GM12875 (cell line): ENCODE data around the gene ALDH3A2.
"Not testable (repeated sequence)": the region's sequence is repeated elsewhere in the genome, so short reads cannot be mapped to it uniquely, and the experiment has no call there.

Experiments used
- H3K4me3 ChIP-seq: one replicate; pipeline ENCODE4 v1.5.1; 2011; ENCODE audit warnings: low read depth, low read length, control low read depth
- TF ChIP-seq, protein P1 (sequence below): IDR thresholded peaks from 2 replicates; pipeline ENCODE4 v1.5.1; 2011; ENCODE audit warnings: low read depth, mild to moderate bottlenecking, control low read depth, inconsistent platforms, low read length, moderate library complexity, borderline replicate concordance; ENCODE audit not compliant: insufficient read depth

The ALDH3A2 gene

DNA sequence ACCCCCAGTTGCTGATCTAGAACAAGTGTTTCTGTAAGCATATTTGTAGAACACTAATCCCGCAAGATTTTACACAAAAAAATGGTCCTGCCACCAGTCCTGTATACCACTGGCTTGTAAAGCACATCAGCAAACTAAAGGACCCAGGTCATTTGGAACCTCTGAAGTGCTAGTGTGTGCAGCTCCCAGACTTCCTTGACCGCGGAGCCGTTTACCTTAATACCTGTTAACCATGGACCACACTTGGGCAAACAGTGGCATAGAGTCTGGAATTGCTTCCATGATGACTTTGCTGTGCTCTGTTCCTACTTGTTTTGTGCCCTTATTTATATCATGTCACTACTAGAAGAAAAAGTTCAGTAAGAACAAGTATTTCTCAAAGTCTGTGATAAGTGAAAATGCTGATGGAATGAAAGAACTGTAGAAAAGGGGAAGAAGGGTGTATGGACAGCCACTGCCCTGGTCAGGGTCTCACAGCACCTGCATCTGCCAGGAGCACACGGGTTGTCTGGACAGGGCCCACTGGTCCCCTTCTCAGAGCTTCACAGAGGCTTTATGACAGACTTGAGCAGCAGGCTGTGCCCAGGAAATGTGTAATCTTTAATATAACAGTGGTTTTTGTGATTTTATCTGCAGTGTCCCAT, 29.3 kb downstream of the ALDH3A2 start:
- H3K4me3 ChIP-seq = no peak overlapping the region
- TF ChIP-seq, protein P1, sequence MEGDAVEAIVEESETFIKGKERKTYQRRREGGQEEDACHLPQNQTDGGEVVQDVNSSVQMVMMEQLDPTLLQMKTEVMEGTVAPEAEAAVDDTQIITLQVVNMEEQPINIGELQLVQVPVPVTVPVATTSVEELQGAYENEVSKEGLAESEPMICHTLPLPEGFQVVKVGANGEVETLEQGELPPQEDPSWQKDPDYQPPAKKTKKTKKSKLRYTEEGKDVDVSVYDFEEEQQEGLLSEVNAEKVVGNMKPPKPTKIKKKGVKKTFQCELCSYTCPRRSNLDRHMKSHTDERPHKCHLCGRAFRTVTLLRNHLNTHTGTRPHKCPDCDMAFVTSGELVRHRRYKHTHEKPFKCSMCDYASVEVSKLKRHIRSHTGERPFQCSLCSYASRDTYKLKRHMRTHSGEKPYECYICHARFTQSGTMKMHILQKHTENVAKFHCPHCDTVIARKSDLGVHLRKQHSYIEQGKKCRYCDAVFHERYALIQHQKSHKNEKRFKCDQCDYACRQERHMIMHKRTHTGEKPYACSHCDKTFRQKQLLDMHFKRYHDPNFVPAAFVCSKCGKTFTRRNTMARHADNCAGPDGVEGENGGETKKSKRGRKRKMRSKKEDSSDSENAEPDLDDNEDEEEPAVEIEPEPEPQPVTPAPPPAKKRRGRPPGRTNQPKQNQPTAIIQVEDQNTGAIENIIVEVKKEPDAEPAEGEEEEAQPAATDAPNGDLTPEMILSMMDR = no peak

GRCh38 chr17:19678581-19679453, 30.3 kb downstream of the ALDH3A2 start:
- H3K4me3 ChIP-seq = no peak overlapping the region
- TF ChIP-seq, protein P1 = no peak

- TF ChIP-seq, protein P1 = no peak
- no peak overlapping the region for H3K4me3 ChIP-seq
Measured at GRCh38 chr17:19683117-19683516, 34.6 kb downstream of the ALDH3A2 start.

DNA sequence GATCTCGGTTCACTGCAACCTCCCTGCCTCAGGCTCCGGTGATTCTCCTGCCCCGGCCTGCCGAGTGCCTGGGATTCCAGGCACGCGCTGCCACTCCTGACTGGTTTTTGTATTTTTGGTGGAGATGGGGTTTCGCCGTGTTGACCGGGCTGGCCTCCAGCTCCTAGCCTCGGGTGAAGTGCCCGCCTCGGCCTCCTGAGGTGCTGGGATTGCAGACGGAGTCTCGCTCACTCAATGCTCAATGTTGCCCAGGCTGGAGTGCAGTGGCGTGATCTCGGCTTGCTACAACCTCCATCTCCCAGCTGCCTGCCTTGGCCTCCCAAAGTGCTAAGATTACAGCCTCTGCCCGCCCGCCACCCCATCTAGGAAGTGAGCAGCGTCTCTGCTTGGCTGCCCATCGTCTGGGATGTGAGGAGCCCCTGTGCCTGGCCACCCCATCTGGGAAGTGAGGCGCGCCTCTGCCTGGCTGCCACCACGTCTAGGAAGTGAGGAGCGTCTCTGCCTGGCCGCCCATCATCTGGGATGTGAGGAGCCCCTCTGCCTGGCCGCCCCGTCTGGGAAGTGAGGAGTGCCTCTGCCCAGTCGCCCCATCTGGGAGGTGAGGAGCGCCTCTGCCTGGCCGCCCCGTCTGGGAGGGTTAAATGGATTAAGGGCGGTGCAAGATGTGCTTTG, 36.5 kb downstream of the ALDH3A2 start:
- not testable (repeated sequence) for H3K4me3 ChIP-seq

DNA sequence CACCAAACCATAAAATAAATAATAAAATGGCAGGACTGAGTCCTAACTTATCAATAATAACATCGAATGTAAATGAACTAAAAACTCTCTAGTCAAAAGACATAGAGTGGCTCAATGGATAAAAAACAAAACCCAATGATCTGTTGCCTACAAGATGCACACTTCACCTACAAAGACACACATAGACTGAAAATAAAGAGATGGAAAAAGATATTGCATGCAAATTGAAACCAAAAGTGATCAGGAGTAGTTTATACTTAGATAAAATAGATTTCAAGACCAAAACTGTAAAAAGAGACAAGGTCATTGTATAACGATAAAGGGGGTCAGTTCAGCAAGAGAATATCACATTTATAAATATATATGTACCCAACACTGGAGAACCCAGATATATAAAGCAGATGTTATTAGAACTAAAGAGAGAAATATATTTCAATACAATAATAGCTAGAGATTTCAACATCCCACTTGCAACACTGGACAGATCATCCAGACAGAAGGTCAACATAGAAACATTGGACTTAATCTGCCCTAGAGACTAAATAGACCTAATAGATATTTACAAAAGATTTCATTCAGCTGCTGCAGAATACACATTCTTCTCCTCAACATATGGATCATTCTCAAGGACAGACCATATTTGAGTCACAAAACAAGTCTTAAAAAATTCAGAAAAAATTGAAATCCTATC, 38.0 kb downstream of the ALDH3A2 start:
- TF ChIP-seq, protein P1 = no peak

DNA sequence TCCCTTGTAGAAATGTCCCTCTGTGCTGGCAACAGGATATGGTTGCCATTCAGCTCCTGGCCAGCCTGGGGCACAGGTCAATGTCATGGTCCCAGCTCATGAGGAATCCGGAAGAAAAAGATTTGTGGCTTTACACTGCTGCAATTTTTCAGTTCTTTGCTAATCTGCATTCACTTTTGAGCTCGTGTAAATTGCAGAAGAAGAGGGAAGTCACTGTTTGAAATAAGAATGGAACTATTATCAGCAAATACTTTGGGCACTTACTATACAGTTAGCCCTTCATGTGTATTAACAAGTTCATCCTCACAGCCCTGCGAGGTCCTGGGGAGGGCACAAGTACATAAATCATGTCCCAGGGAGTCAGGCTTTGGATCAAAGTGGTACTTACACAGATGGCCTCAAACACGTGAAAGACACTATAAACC, 53.7 kb downstream of the ALDH3A2 start:
- TF ChIP-seq, protein P1 = no peak

More for the DNA sequence above, 38.0 kb downstream of the ALDH3A2 start:
- no peak overlapping the region for H3K4me3 ChIP-seq

More for the DNA sequence above, 53.7 kb downstream of the ALDH3A2 start:
- no peak overlapping the region for H3K4me3 ChIP-seq
